Measurements from ENCODE around the gene TGIF2. TPM values are rescaled to one million over a fixed set of nuclear protein-coding genes. Genes with fewer than 3 reads are reported as not detected.

The TGIF2 gene
- total RNA-seq, 1 donor from 2014 or later: 140 TPM

GRCh38 chr20:36591854-36592641 is 18.7 kb downstream of the TGIF2 start:
- no peaks in the 10 kb centered on the region for H3K9me3 Mint-ChIP-seq (ENCODE audit: low read depth)
- peaks cover 31% of the 10 kb centered on the region for H3K36me3 Mint-ChIP-seq (ENCODE audit: insufficient read depth)

GRCh38 chr20:36593347-36593929 is 20.0 kb downstream of the TGIF2 start:
- no peak overlapping the region for H3K27ac Mint-ChIP-seq
- peaks cover 29% of the 10 kb centered on the region for H3K36me3 Mint-ChIP-seq (ENCODE audit: insufficient read depth)
- no peaks in the 10 kb centered on the region for H3K27me3 Mint-ChIP-seq
- H3K9me3 Mint-ChIP-seq (ENCODE audit: low read depth): no peaks in the 10 kb centered on the region
- no peak for DNase-seq (ENCODE audit: low spot score, unreplicated experiment)
- H3K4me3 Mint-ChIP-seq (ENCODE audit: low read depth): no peak overlapping the region
- TF ChIP-seq CTCF (IDR thresholded peaks at IDR 0.05; ENCODE audit: unreplicated experiment): no peak
- peaks cover 2% of the 10 kb centered on the region for H3K4me1 Mint-ChIP-seq (ENCODE audit: low read depth)

More at GRCh38 chr20:36591854-36592641, 18.7 kb downstream of the TGIF2 start:
- H3K27me3 Mint-ChIP-seq: no peaks in the 10 kb centered on the region
- DNase-seq (ENCODE audit: low spot score, unreplicated experiment): no peak
- peak overlapping the region; percentile 74 for H3K27ac Mint-ChIP-seq
- TF ChIP-seq CTCF (IDR thresholded peaks at IDR 0.05; ENCODE audit: unreplicated experiment): no peak
- no peak overlapping the region for H3K4me3 Mint-ChIP-seq (ENCODE audit: low read depth)
- no peaks in the 10 kb centered on the region for H3K4me1 Mint-ChIP-seq (ENCODE audit: low read depth)

DNA sequence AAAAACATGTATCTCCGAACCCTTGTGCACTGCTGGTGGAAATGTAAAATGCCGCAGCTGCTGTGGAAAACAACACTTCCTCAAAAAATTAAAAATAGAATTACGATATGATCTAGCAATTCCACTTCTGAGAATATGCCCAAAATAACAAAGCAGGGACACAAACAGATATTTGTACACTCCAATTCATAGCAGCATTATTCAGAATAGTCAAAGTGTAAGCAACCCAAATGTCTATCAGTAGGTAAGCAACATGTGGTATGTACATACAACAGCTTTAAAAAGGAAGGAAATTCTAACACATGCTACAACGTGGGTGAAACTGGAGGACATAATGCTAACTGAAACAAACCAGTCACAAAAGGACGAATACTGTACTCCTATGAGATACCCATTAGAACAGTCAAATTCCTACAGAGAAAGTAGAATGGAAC is 26.5 kb downstream of the TGIF2 start:
- H3K4me3 Mint-ChIP-seq (ENCODE audit: low read depth): no peak overlapping the region
- DNase-seq (ENCODE audit: low spot score, unreplicated experiment): no peak
- TF ChIP-seq CTCF (IDR thresholded peaks at IDR 0.05; ENCODE audit: unreplicated experiment): no peak
- no peak overlapping the region for H3K27ac Mint-ChIP-seq
- no peaks in the 10 kb centered on the region for H3K9me3 Mint-ChIP-seq (ENCODE audit: low read depth)
- peaks cover 8% of the 10 kb centered on the region for H3K4me1 Mint-ChIP-seq (ENCODE audit: low read depth)
- no peaks in the 10 kb centered on the region for H3K27me3 Mint-ChIP-seq
- peaks cover 2% of the 10 kb centered on the region for H3K36me3 Mint-ChIP-seq (ENCODE audit: insufficient read depth)

GRCh38 chr20:36601540-36601939 is 28.1 kb downstream of the TGIF2 start:
- no peaks in the 10 kb centered on the region for H3K9me3 Mint-ChIP-seq (ENCODE audit: low read depth)
- no peak for DNase-seq (ENCODE audit: low spot score, unreplicated experiment)
- no peaks in the 10 kb centered on the region for H3K27me3 Mint-ChIP-seq
- peaks cover 16% of the 10 kb centered on the region for H3K4me1 Mint-ChIP-seq (ENCODE audit: low read depth)
- no peaks in the 10 kb centered on the region for H3K36me3 Mint-ChIP-seq (ENCODE audit: insufficient read depth)
- no peak for TF ChIP-seq CTCF (IDR thresholded peaks at IDR 0.05; ENCODE audit: unreplicated experiment)
- peak overlapping the region; percentile 15 for H3K27ac Mint-ChIP-seq
- no peak overlapping the region for H3K4me3 Mint-ChIP-seq (ENCODE audit: low read depth)

DNA sequence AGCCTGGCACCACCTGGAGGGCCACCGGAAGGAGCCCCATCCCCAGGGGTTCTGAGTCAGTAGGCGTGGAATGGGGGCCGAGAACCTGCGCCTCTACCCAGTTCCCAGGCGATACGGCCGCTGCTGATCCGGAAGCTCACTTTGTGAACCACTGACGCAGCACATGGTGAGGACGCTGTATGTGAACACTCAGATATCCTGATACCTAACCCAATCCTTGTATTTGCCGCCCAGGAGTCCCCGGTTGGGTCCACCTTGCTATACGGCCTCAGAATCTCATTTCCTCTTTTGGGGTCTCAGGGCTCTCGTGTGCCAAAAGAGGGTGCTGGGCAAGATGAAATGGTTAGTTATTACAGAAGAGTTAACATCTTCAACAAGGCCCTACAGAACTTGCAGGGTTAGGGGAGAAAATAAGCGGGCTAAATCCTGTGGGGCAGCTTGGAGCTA is 31.6 kb downstream of the TGIF2 start:
- H3K9me3 Mint-ChIP-seq (ENCODE audit: low read depth): no peaks in the 10 kb centered on the region

More for the DNA sequence above, 31.6 kb downstream of the TGIF2 start:
- Mint-ChIP-seq H3K27ac (peak overlapping the region; percentile 87), H3K4me1 (ENCODE audit: low read depth) (peaks cover 18% of the 10 kb centered on the region), H3K36me3 (ENCODE audit: insufficient read depth) (no peaks in the 10 kb centered on the region), H3K27me3 (no peaks in the 10 kb centered on the region), H3K4me3 (ENCODE audit: low read depth) (peak overlapping the region; percentile 95)
- TF ChIP-seq CTCF (IDR thresholded peaks at IDR 0.05; ENCODE audit: unreplicated experiment): no peak
- DNase-seq (ENCODE audit: low spot score, unreplicated experiment): no peak
